NCI-H526 (cell line): ENCODE data around the gene MATN4.
A peak's percentile ranks its signal among the peaks of the same experiment; 100 is the strongest.

ENCODE experiments used
- DNase-seq, 2 experiments: peaks; one replicate each; lab custom pipeline; 2025; lab: John Stamatoyannopoulos, UW

MATN4 gene

DNA sequence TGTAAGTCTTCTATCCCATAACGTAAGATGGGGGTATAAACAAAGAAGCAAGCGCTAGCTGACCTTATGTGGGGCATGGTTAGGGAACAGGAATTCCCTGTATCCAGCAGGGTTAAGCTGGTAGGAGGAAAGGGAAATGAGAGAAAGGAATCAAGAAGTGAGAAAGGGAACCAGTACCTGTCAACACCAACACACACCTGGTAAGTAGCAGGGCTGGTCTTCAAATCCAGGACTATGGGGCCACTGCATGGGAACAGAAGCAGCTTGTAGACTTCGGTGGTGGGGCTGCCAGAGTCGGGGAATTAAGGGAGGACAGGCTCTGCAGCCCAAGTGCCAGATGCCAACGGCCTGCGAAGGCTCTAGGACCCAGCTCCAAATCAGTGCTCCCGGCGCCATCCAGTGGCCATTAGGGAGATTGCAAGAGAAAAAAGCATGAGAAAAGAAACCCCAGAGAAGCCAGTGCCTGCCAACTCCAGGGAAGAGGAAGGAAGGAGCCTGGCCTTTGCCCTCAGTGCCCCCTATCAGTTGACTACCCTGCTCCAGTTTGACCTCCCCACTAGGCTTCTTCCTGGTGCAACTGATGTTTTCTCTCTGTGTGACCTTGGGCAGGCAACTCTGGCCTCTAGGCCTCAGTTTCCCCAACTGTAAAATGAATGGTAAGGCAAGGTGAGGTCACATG is 17.3 kb downstream of the MATN4 start:
- DNase-seq, result peak; percentile 83 to 93

DNA sequence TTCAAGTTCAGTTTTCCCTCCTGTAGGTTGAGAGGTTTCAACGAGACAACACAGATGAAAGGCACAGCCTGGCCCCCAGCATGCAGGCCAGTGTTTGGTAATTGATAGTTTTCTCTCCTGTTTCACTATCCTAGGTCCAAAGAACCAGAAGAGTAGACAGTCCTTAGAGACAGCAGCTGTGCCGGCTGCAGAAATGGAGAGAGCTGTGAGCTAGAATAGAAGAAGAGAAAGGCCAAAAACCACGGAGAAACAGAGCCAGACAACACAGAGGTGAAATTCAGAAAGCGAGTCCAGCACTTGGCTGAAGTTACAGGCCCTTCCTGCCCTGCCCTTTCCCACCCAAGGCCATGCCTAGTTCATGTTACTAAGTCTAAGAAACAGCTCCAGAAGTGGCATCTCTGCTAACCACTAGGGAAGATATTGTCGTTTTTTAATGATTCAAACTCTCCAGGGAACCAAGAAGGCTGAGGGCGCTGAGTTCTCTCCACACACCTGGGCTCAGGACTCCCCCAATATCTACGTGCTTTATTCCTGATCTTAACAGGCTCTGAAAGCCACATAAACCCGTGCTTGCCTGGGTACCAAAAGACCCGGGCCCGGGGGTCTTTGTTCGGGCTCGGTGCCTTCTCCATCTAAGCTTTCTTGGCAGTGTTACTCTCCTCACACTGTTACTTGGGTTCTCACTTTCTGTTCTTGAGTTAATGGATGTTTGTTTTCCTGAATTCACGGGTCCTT is 18.0 kb downstream of the MATN4 start:
- no peak for DNase-seq

DNA sequence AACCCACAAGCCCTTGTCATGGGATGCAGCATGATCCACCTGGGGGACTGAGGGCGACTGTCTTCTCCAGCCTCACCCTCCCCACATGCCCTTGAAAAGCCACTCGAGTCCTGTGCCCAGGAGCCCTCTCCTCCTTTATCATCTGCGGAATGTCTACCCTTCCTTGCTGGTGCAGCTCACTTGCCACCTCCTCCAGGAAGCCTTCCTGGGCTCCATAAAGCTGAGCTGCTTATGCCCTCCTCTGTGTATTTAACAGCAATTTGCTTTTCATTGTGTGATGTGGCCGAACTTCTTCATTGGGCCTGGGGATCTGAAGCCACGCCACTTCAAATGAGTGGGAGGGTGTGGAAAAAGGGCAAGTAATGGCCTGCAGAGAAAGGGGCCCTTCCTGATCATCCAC is 19.2 kb downstream of the MATN4 start:
- DNase-seq, result no peak

DNA sequence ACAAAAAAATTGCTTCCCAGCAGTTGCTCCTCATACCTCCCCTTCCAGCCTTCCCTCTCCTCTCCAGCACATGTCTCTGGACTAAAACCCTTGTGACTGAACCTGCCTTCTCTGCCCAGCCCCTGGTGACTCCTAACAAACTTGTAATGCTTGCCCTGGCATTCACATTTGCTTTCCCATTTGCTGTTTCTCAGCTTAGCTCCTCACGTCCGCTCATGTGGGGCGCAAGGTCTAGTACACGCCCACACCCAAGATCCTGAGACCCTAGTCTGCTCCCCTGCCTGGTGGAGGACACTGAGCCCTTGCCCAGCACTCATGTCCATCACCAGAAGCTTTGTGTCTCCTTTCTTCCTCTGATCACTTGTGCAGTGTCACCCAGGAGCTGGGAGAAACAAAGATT is 19.7 kb downstream of the MATN4 start:
- no peak for DNase-seq

DNA sequence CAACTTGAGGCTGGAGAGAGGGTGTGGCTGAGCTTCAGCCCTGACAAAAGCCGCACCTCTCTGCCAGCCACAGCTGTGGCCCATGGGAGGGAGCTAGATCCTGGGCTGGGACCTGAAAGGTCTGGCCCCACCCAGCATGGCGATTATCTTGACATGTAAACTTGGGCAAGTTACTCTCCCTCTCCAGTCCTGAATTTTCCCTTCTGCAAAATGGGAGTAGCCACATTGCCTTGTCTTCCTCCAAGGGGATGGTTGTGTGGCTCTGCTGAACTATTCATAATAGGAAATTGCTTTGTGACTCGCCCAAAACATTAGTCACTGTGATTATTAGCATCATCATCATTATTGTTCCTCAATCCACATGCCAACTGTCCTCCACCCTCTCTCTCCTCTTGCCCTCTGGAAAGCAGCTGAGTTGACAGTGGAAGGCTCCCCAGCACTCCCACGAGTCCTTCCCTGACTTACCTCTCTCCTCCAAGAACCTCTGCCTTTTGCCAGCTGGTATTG is 24.5 kb downstream of the MATN4 start:
- no peak for DNase-seq

DNA sequence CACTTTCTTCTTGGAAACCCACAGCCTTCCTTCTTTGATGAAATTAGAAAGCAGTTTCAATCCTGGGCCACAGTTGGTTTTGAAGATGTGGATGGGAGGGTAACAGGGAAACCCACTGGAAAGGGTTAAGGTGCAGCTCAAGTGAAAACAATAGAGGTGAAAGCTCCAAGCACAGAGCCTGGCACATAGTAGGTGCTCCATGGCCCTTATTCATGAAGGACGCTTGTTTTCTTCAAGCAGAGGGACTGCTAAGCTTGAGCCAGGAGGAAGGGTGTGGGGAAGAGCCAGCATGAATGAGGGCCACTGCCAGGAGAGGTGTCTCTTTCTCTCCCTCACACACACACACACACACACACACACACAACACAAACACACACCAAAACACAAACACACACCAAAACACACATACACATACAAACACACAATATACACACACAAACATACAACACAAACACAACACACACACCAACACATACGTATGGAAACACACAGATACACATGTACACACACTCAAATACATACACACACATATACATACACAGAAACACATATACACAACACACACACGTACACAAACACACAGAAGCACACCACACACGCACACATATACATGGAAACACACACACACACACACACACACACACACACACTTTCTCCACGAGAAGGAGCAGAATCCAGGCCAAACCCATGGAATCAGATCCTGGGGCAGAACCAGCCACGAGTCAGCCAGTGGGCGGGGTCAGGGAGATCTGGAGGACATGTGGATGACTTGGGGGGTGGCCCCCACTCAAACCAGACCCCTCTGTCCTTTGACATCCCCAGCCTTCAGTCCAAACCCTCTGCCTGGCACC is 25.2 kb downstream of the MATN4 start:
- no peak for DNase-seq

DNA sequence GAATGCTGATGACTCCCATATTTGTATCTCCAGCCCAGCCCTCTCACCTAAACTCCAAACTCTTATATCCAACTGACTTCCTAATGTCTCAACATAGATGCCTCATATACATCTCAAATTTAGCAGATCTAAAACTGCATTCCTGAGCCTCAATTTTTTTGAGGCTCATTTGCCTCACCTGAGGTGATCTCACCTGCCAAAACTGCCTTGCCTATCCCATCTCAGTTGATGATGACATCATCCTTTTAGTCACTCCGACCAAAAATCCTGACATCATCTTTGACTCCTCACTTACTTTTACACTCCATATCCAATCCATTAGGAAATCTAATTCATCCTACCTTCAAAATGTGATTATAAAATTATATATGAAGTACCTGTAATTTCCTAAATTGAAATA is 28.1 kb downstream of the MATN4 start:
- DNase-seq, result no peak

DNA sequence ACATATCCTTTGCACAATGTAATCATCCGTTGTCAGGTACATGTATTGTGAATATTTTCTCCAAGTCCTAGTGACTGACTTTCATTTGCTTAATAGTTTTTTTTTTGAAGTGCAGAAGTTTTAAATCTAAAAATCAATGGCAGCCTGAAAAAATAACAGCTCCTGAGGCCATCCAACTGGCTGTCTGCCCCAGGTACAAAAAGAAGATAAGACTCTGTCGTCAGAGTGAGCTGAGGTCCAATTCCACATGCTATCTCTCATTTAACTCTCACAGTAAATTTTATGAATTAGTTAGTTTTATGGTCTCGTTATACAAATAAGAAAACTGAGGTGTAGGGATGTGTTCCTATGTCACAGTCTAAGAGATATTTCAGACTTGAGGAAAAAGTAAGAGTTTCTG is 32.8 kb downstream of the MATN4 start:
- DNase-seq, result no peak

DNA sequence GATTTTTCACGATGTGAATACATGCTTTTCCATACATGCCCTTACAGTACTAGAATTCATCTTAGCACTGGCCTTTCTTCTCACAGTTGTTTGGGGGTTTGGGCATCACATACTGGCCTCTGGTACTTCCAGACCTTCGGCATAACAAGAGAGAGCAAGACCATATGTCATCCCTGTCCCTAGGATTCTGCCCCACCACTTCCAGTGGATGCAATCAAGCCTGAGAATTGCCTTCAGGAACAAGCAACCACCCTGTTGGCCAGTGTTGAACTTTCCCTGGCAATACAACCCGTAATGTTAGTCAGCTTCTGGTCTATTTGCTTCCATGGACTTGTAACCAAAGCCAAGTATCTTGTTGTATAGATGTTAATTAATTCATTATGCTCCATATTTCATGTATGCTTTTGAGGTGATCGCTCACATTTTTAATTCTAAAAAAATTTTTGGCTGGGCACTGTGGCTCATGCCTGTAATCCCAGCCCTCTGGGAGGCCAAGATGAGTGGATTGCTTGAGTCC is 38.3 kb downstream of the MATN4 start:
- no peak for DNase-seq

DNA sequence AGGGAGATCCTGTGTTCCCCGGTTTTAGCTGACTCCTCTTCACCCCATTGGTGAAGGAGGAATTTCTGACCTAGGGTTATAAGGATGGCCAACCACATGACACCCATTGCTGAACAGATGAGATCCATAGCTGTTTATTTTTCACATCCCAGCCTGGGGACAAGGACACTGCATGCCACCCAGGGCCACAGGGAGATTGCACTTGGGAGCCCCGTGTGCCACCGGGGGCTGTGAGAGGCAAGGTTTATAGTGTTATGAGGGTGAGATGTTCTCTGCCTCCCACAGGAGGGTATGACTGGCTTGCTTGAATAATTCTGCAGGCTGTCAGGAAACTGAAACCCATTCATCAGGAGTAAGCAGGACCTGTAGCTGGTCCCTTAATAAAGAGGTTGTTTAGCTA is 39.0 kb downstream of the MATN4 start:
- DNase-seq, result no peak

DNA sequence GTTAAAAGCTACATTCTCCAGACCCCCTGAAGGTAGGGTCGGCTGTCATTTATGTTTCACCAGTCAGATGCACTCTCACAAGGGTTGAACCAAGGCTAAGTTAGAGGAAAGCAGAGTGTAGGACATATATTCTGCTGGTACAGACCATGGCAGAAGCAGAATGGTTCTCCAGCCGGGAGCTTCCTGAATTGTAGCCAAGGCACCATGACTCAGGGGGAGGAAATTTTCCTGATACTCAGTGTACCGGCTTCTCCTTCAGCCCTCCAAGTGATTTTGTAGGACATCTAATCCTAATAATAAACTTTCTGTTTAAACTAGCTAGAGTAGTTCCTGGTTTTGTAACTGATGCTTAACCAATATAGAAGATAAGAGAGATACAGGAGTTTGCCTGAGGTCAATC is 39.6 kb downstream of the MATN4 start:
- no peak for DNase-seq

DNA sequence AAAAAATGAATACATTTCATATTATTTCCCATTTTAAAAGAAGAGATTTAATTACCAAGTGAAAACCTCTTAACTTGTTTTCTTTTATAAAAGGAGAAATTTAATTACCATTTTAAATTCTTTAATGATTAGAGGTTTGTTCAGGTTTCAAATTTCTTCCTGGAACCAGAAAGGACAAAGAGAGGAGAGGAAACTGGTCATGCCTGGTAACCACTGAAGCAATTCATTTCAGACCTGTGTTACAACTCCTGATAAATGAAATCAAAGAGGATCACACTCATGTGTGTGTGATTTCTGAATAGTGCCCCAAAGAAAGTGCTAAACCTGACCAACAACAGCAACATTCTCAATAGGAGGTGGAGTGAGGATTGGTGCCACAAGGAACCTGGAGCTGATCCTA is 41.1 kb downstream of the MATN4 start:
- DNase-seq, result no peak

DNA sequence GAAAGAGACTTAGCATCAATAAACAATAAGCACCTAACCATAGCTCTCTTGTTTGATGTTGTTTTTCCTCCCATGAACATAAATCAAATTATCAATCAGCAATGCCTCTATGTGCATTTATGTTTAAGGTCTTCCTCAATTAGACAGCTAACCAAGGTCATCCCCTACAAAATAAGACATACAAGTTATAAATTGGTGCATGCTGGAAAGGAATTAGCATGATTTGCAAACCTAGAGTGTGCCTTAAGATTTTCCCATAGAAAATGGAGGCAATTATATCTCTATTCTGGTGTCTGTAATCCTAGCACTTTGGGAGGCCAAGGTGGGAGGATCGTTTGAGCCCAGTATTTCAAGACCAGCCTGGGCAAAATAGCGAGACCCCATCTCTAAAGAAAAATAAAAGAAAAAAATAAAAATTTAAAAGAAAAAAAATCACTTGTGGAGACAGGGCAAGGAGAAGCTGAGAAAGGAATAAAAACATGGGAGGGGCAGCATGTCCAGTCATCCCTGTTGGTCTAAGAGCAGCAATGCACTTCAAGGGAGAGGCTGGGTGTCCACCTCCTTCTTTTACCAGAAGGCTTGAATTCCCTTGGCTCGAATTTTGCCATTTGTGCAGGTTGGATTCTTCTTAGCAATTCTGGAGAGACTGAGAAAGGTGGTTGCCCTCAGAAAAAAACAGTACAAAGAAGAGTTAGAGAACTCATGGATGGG is 44.4 kb downstream of the MATN4 start:
- DNase-seq, result no peak

DNA sequence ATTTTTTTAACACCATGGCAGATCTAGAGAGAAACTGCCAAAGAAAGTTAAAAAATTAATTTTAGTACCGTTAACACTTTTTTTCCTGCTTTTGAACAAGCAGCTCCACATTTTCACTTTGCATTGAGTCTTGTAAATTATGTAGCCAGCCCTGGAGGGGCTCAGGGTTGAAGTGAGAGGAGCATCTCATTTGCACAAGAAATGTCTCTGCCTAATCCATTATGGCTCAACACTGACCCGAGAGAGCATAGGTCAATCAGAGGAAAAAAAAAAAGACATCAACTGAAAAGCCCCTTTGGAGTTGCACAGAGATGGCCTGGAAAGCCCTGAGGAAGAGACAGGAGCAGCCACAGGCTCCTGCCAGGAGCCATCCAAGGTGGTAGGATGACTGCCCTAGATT is 49.4 kb downstream of the MATN4 start:
- DNase-seq, result no peak

DNA sequence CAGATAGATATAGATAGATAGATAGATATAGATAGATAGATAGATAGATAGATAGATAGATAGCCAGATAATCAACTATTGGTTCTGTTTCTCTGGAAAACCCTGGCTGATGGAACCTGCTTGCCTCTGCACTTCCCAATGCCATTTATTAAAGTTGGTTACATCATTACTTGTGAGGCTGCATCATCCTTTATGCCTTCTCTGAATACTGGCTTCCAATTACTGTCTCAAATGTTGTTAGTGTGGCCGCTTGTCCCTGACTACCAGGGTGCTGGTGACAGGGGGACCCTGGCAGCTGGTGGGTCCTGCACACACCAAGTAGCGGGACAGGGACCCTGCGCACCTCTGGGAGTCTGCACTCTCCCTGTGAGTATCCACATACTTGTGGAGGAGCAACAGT is 49.8 kb downstream of the MATN4 start:
- no peak for DNase-seq

DNA sequence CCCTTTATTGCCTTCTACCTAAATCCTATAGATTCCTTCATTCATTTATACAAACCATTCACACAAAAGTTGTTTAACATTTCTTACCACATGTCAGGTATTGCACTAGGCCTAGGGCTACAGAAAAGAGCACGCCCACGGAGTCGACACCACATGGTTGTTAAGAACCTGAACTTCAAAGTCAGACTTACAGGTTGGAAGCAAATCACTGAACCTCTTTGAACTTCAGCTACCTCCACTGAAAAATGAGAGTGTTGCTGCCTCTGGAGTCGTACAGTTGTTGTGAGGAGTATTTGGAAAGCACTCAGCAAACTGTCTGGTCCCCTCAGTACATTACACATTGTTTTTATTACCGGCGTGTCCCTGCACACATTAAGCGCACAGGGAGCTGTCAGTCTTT is 50.4 kb downstream of the MATN4 start:
- no peak for DNase-seq

DNA sequence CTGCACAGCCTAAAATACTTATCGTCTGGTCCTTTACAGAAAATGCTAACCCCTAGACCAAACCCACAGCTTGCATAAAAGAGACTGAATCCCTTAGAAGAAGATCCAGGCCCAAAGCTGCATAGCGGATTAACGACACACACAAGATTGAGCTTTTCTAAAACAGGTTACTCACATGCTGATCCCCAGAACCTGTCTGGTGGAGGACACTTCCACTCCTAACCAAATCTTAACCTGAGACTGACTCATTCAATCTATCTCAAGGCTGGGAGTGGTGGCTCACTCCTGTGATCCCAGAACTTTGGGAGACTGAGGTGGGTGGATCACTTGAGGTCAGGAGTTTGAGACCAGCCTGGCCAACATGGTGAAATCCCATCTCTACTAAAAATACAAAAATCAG is 50.9 kb downstream of the MATN4 start:
- DNase-seq, result no peak

DNA sequence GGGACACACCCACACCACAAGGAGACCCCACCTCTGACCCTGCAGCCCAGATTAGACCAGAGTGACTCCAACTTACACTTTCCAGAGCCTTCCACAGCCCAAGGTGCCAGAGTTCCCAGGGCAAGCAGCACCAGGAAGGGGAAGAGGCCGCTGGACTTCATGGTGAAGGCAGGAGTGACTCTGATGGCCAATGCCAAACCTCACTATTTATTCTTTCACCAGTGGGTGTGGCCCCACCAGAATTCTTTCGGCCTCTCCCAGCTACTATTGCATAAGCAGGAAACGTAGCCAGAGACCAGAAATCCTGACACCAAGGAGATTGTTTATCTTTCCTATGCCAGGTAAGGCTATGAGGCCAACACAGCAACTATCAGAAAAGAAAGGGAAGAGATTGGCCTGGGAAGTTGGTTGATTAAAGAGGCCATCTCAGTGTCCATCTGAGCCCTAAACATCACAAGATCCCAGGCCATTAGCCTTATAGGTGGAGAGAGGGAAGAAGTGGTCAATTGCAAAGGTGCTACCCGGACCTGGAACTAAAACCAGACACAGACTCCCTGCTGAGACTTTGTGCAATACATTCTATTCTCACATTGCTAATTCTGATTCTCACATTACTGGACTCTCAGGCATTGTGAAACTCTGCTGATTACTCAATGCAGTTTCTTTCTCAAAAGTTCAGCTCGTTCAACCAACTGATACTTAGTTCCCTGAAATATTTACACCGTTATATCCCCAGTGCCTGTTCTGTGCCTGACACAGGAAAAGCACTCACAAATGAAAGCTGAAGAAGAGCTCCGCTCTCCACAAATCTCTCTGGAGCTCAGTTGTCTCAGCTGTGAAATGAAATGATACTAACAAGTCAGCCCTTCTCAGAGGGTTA is 53.5 kb downstream of the MATN4 start, which contains the start of gene SLPI:
Gene SLPI, minus strand, starts transcription at position 182 of the 880 bp plus-strand sequence. Its CDS starts 21 bp downstream, at position 161.
- DNase-seq, result no peak

DNA sequence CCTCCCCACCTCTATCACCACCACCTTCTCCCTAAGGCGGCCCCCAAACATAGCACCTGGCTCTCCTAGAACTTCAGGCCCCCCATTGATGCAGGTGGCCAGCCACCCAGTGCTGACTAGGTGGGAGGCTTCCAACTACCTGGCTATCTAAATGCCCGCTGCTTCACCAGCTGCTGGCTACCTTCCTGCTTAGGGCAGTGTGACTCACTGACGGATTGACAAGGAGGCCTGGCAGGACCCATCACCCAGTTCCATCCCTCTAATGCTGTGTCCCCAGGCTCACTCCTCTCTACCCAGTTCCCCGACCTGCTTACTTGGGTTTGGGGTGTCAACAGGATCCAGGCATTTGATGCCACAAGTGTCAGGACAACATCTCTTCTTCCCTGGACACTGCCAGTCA is 54.8 kb downstream of the MATN4 start:
- DNase-seq, result no peak

DNA sequence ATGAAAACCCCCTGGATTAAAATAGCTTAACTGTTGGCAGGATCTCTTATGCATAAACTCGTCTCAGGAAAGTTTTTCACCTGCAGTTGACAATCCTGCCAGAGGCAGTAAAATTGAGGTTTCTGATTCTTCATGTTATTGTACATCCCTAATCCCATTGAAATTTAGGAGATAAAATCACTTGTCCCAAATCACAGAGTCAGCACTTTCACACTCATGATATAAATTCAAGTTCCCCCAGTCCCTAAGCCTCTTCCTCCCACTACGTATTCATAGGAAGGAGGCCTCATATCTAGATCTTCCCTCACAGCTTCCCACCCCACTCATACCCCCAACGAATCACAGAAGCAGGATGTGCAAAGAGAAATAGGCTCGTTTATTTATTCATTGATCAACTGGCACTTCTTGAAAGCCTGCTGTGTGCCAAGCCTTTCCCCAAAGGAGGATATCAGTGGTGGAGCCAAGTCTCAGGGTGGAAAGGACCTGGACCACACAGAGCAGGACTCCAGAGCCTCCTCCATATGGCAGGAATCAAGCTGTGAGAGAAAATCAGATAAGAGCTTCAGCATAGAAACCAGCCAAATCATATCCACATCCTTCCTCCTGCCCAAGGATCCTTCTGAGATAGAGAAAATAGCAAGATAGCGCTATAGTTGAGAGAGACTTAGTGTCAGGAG is 56.1 kb downstream of the MATN4 start:
- DNase-seq, result no peak
